ENCODE results near the gene ARSI. TPM values are rescaled to one million over a fixed set of nuclear protein-coding genes. Genes with fewer than 3 reads are reported as not detected.

Gene ARSI
- total RNA-seq, 4 donors from 2014 or later: 7.3 to 17.0 (median 8.1) TPM

- no peaks in the 10 kb centered on the region for H3K9me3 ChIP-seq
- H3K36me3 ChIP-seq: peaks cover 0 to 15% (median 0%) of the 10 kb centered on the region in 3 donors
- no peak overlapping the region for H3K4me3 ChIP-seq
- WGBS, 2 donors: 44 to 60% methylated on average over 6 to 9 of the region's 10 CpGs
- H3K4me1 ChIP-seq: peaks cover 0 to 50% (median 15%) of the 10 kb centered on the region in 4 donors
- DNase-seq (ENCODE audit: low spot score in 2 of 2): no peak
- peak overlapping the region in 3 of 4 donors; percentile 28 to 55 (median 51) for H3K27ac ChIP-seq
- no peak for TF ChIP-seq POLR2A (IDR thresholded peaks at IDR 0.05)
- no peak for TF ChIP-seq CTCF (IDR thresholded peaks at IDR 0.05)
- peak in 1 of 2 donors; percentile 30 for TF ChIP-seq EP300 (IDR thresholded peaks at IDR 0.05)
- H3K27me3 ChIP-seq: no peaks in the 10 kb centered on the region
These were observed 7.5 kb downstream of the ARSI start for GRCh38 chr5:150295172-150295634.

DNA sequence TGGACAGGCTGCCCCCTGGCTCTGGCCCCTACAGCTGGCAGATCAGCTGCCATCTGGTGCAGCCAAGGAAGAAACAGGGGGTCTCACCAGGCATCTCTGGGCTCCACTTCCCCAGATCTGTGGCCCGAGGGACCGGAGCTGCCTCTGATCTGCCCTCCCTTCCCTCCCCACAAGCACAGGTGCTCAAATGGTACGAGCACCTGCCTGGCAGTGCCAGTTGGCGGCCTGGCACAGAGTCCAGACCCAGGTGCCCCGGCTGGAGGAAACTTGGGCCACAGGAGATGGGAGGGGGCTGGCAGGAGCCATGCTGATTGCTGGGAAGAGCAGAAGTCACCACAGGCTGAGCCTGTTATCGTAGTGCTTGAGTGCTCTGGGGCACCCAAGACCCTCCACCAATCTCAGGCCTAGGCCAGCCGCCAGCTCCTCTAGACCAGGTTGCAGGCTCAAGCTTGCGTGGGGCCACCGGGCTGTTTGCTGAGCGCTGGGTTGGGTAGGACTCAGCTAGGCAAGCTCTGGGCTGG is 8.1 kb downstream of the ARSI start:
- TF ChIP-seq EP300 (IDR thresholded peaks at IDR 0.05) (no peak), CTCF (IDR thresholded peaks at IDR 0.05) (no peak), POLR2A (IDR thresholded peaks at IDR 0.05) (no peak)
- peaks cover 0 to 45% (median 13%) of the 10 kb centered on the region in 4 donors for H3K4me1 ChIP-seq
- 80 to 82% methylated on average over 2 to 8 of the region's 10 CpGs for WGBS, 2 donors
- peak overlapping the region in 3 of 4 donors; percentile 25 to 51 (median 28) for H3K27ac ChIP-seq
- H3K9me3 ChIP-seq: no peaks in the 10 kb centered on the region
- H3K27me3 ChIP-seq: no peaks in the 10 kb centered on the region
- no peak for DNase-seq (ENCODE audit: low spot score in 2 of 2)
- no peak overlapping the region for H3K4me3 ChIP-seq
- peaks cover 0 to 15% (median 0%) of the 10 kb centered on the region in 3 donors for H3K36me3 ChIP-seq

GRCh38 chr5:150293091-150293941 is 9.4 kb downstream of the ARSI start:
- TF ChIP-seq CTCF (IDR thresholded peaks at IDR 0.05): no peak
- TF ChIP-seq POLR2A (IDR thresholded peaks at IDR 0.05): no peak
- no peak for TF ChIP-seq EP300 (IDR thresholded peaks at IDR 0.05)
- WGBS, 2 donors: 57 to 64% methylated on average over 18 to 19 of the region's 19 CpGs

DNA sequence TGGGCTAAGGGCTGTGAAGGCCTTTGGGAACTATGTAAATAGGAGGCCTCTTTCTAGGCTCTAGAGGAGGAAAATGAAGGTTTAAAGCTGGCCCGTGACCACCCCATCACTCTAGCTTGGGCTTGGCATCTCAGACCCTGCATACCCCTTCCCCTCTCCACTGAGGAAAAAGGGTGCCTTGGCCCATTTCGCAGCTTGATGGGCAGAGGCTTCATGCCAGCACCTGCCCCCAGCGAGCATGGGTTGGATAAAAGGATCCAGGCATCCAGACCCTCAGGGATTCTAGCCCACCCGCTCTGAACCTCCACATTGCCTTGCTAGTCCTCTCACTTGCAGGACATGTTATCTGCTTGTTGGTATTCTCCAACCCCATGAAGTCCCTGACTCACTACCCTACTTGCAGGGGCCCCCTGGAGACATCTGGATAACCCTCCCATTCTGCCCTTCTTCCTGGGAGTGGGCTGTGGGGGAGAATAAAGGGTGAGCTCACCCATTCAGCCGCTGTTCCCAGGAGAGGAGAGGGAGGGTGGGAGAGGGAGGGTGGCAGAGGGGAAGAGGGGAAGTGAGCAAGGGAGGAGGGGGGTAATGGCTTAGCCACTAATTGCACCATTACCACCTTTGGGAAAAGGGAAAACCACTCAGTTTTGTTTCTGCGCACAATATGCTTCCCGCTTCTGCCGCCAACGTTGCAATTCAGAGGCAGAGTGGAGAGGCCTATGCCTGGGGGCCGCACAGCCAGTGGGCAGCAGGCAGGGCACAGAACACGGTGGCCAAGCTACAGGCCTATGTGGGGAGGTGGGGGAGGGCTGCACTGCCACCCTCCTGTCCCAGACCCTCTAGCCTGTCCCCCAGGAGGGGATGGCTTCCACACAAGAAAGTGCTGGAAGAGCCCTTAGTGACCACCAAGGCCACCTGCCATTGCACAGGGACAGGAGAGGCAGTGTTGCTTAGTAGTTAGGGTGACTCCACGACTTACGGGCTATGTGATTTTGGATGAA is 11.0 kb downstream of the ARSI start:
- H3K4me1 ChIP-seq: peaks cover 0 to 39% (median 11%) of the 10 kb centered on the region in 4 donors
- H3K27ac ChIP-seq: no peak overlapping the region
- H3K27me3 ChIP-seq: no peaks in the 10 kb centered on the region
- no peak for DNase-seq (ENCODE audit: low spot score in 2 of 2)
- no peaks in the 10 kb centered on the region for H3K9me3 ChIP-seq
- TF ChIP-seq POLR2A (IDR thresholded peaks at IDR 0.05) (no peak), EP300 (IDR thresholded peaks at IDR 0.05) (no peak), CTCF (IDR thresholded peaks at IDR 0.05) (no peak)
- WGBS, 2 donors: 74% methylated on average over 13 of the region's 13 CpGs
- no peaks in the 10 kb centered on the region for H3K36me3 ChIP-seq
- no peak overlapping the region for H3K4me3 ChIP-seq

More at GRCh38 chr5:150293091-150293941, 9.4 kb downstream of the ARSI start:
- Histone ChIP-seq H3K27me3 (no peaks in the 10 kb centered on the region), H3K36me3 (peaks cover 0 to 14% (median 0%) of the 10 kb centered on the region in 3 donors), H3K4me1 (peaks cover 0 to 39% (median 11%) of the 10 kb centered on the region in 4 donors), H3K27ac (peak overlapping the region in 1 of 4 donors; percentile 6), H3K4me3 (no peak overlapping the region), H3K9me3 (no peaks in the 10 kb centered on the region)
- no peak for DNase-seq (ENCODE audit: low spot score in 2 of 2)

All from tibial nerve (tissue), 4 donors.